K562 (cell line): ENCODE results near the gene C5AR2. TPM values are rescaled to one million over a fixed set of nuclear protein-coding genes. Genes with fewer than 3 reads are reported as not detected.

Experiments used
- ATAC-seq: fragments of 200-7000 bp; cut with Tn5 transposase; 3 replicates; pipeline ENCODE4 v1.9.1; 2020; ENCODE audit warnings: moderate library complexity
- BruUV-seq: library from RNA; stranded (reverse); fragments of 400-500 nt; replicated peaks from 2 replicates; lab custom pipeline; 2021; lab: Mats Ljungman, UMichigan
- CTCF ChIA-PET: fragments of 300-600 bp; formaldehyde crosslinking; extraction: SDS; loops from one replicate; lab custom pipeline; 2021; ENCODE audit warnings: low intra/inter-chr PET ratio; lab: Yijun Ruan, JAX
- POLR2A ChIA-PET: fragments of 300-600, 350-650 bp; sonication (Branson Sonifier 250); formaldehyde crosslinking; extraction: SDS; loops from one replicate; lab custom pipeline; 2021; ENCODE audit warnings: antibody characterized with exemption, inconsistent platforms; lab: Yijun Ruan, JAX
- DNase-seq, 4 experiments: peaks; one replicate each; pipeline versions ENCODE4 v3.0.0 to v3.0.0-alpha.2; 2011 to 2018; ENCODE audit warnings: low spot score in 3 of 4, mixed read lengths in 3 of 4; ENCODE audit errors: extremely low read depth in 1 of 4
- FAIRE-seq: peaks from 2 replicates; lab custom pipeline; 2011; peaks lifted over from hg19 to GRCh38; lab: Jason Lieb, UNC
- H2AFZ ChIP-seq: 2 replicates; pipeline ENCODE4 v1.6.0; 2011; ENCODE audit warnings: low read depth, low read length, control low read depth, inconsistent platforms
- H3K27ac ChIP-seq: fragments of 200-600 bp; 3 replicates; pipeline ENCODE4 v1.8.0; 2011; ENCODE audit warnings: low read depth, mild to moderate bottlenecking, control low read depth, inconsistent platforms, low read length, moderate library complexity, mixed read lengths; ENCODE audit errors: extremely low read depth
- H3K27me3 ChIP-seq, 2 experiments: fragments of 300-600 bp in 1 of 2; 2 replicates in 1 of 2; 3 replicates in 1 of 2; pipeline versions ENCODE4 v1.6.0 to v1.8.0; 2011; ENCODE audit warnings: inconsistent platforms in 2 of 2, low read length in 2 of 2, mild to moderate bottlenecking in 1 of 2, mixed read lengths in 1 of 2, moderate library complexity in 1 of 2; ENCODE audit not compliant: control insufficient read depth in 2 of 2, insufficient read depth in 2 of 2
- H3K36me3 ChIP-seq: fragments of 300-600 bp; 3 replicates; pipeline ENCODE4 v1.8.0; 2011; ENCODE audit warnings: mild to moderate bottlenecking, low read length, inconsistent platforms; ENCODE audit not compliant: control insufficient read depth, insufficient read depth
- H3K4me1 ChIP-seq, 2 experiments: fragments of 200-600 bp in 1 of 2; replicated peaks in 1 of 2; 2 replicates in 1 of 2; 3 replicates in 1 of 2; pipeline versions ENCODE4 v1.5.1 to v1.8.0; 2011; ENCODE audit warnings: inconsistent platforms in 2 of 2, low read length in 2 of 2, mild to moderate bottlenecking in 1 of 2, mixed read lengths in 1 of 2, moderate library complexity in 1 of 2; ENCODE audit not compliant: control insufficient read depth in 2 of 2, insufficient read depth in 2 of 2
- H3K4me2 ChIP-seq: 2 replicates; pipeline ENCODE4 v1.6.1; 2011; ENCODE audit warnings: low read length, control low read depth, inconsistent platforms, mixed read lengths; ENCODE audit not compliant: insufficient read depth
- H3K4me3 ChIP-seq: fragments of 200-600 bp; sonication (generic), shearing (Covaris generic); 2 replicates; pipeline ENCODE4 v1.5.1; 2016; ENCODE audit warnings: control low read depth, inconsistent platforms
- H3K79me2 ChIP-seq: fragments of 200-600 bp; 3 replicates; pipeline ENCODE4 v1.8.0; 2011; ENCODE audit warnings: low read length, inconsistent platforms; ENCODE audit not compliant: control insufficient read depth, insufficient read depth
- H3K9ac ChIP-seq, 2 experiments: 2 replicates each; pipeline versions ENCODE4 v1.6.0 to v1.6.1; 2011; ENCODE audit warnings: low read depth in 2 of 2, low read length in 2 of 2, control low read depth in 1 of 2, inconsistent platforms in 1 of 2, mild to moderate bottlenecking in 1 of 2, mixed read lengths in 1 of 2; ENCODE audit not compliant: insufficient read depth in 1 of 2
- H3K9me1 ChIP-seq: one replicate; pipeline ENCODE4 v1.6.0; 2011; ENCODE audit warnings: inconsistent platforms, mild to moderate bottlenecking, low read length, moderate library complexity; ENCODE audit not compliant: control insufficient read depth, insufficient read depth
- H3K9me3 ChIP-seq: replicated peaks from 2 replicates; pipeline ENCODE4 v1.5.1; 2011; ENCODE audit warnings: low read depth, low read length, inconsistent platforms; ENCODE audit not compliant: control insufficient read depth, insufficient read depth
- H4K20me1 ChIP-seq: replicated peaks from 2 replicates; pipeline ENCODE4 v1.6.1; 2011; ENCODE audit warnings: low read length, inconsistent platforms, mixed read lengths; ENCODE audit not compliant: control insufficient read depth, insufficient read depth
- NR2C2 ChIP-seq, 2 experiments: fragments of 200-800 bp in 1 of 2; sonication (Bioruptor generic) in 1 of 2; sonication (generic) in 1 of 2; formaldehyde crosslinking in 1 of 2; IDR thresholded peaks; 2 replicates each; pipeline versions ENCODE4 v1.6.1 to v1.8.0; 2016 to 2022; ENCODE audit warnings: mild to moderate bottlenecking in 1 of 2, missing compliant biosample characterization in 1 of 2, missing genetic modification characterization in 1 of 2, missing genetic modification reagents in 1 of 2
- ZC3H8 ChIP-seq: fragments of 450-650 bp; IDR thresholded peaks from 2 replicates; pipeline ENCODE4 v1.6.1; 2017
- ZNF384 ChIP-seq: IDR thresholded peaks from 2 replicates; pipeline ENCODE4 v1.6.1; 2012; ENCODE audit warnings: low read depth, low read length, improper control_type of control experiment
- WGBS: fragments of 100-300 bp; shearing (Covaris generic); methylation state at CpG from one replicate; pipeline ENCODE4 v1.1.6; 2016; ENCODE audit warnings: low coverage, mixed read lengths; ENCODE audit not compliant: insufficient coverage; ENCODE audit errors: missing lambda C conversion rate; 5-methylcytosine and 5-hydroxymethylcytosine counted together
- in situ Hi-C: fragments of 300-500 bp; cut with MboI; formaldehyde crosslinking; loops from 4 replicates; pipeline ENCODE4 v1.15.0; 2018; ENCODE audit warnings: inconsistent platforms, mixed read lengths
- intact Hi-C: fragments of 100-400 bp; cut with micrococcal nuclease; formaldehyde crosslinking; loops from 2 replicates; pipeline ENCODE4 v1.14.2; 2022
- polyA plus RNA-seq, 8 experiments: library from polyadenylated mRNA; depleted of rRNA in 4 of 8; stranded (reverse) in 5 of 8; unstranded in 3 of 8; fragments of >200 nt; fragmentation: Nextera tagmentation in 2 of 8; fragmentation: Illumina TruSeq in 1 of 8; extraction: Ambion mirVana in 2 of 8; extraction: Trizol in 1 of 8; gene quantifications; 2 replicates each; pipeline versions ENCODE4 v1.2.1 to v1.2.3, GENCODE V29; 2011 to 2014; ENCODE audit warnings: inconsistent platforms in 1 of 8, missing spikeins in 1 of 8
- total RNA-seq, 7 experiments: library from RNA; depleted of rRNA in 6 of 7; stranded (reverse); fragments of >200 nt in 6 of 7; fragmentation: Illumina TruSeq in 2 of 7; extraction: Trizol in 2 of 7; gene quantifications; 2 replicates each; pipeline versions ENCODE4 v1.2.1 to v1.2.3, GENCODE V29; 2011 to 2021; ENCODE audit warnings: low replicate concordance in 1 of 7

C5AR2 gene
- total and polyA plus RNA-seq, 9 of the 15 experiments (the other 6 are each of a cell fraction or from before 2014, with no cell fraction given): 0.01 to 1.1 (median 0.13) TPM

DNA sequence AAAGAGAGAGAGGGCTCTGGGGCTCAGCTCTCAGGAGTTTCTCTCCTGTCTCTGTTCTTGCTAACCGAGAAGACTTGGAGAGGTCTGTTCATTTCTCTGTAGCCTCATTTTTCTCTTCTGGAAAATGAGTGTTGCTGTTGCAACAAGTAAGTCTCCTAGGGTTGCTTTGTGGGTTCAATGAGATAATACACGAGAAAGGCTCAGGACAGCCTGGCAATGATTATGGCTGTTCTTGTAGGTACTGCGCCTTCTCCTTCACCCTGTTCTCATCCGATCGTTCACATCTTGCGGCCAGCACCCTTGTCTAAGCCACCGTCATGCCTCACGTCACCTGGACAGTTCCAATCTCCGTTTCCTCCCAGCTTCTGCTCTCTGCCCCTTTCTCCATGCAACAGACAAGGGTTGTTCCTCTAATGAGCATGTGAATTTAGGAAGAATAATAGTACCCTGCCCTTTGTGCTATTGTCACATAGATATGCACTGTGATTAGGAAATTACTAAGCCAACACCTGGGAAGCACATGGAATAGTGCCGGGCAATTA is 18.1 kb upstream of the C5AR2 start:
- H2AFZ ChIP-seq: peak overlapping the region; percentile 65
- H3K4me1 ChIP-seq: peaks cover 14 to 30% of the 10 kb centered on the region in 2 experiments; a peak in 4 of 5 replicates
- no peak overlapping the region for H3K4me3 ChIP-seq
- H3K9me1 ChIP-seq: no peaks in the 10 kb centered on the region
- DNase-seq: no peak
- intact Hi-C loops: loop anchor here (2.0 kb wide), 1 partner anchor 21 kb away; no protein-coding TSS in a partner anchor
- no peaks in the 10 kb centered on the region for H3K9me3 ChIP-seq
- POLR2A ChIA-PET: interaction anchor here (0.6 kb wide), 1 partner anchor 79 kb away, joined by 6 read pairs; no protein-coding TSS in a partner anchor
- peak overlapping the region; percentile 40; the same call in 2 of the 3 replicates for H3K27ac ChIP-seq
- no peak for ATAC-seq
- H3K79me2 ChIP-seq: no peaks in the 10 kb centered on the region
- H3K4me2 ChIP-seq: peak overlapping the region; percentile 17; the same call in 1 of the 2 replicates
- BruUV-seq: no TSS peak
- no peaks in the 10 kb centered on the region for H3K36me3 ChIP-seq
- CTCF ChIA-PET: no interaction called here
- 72% methylated on average over 10 of the region's 10 CpGs for WGBS
- H3K9ac ChIP-seq: peak overlapping the region in 1 of 2 experiments; percentile 33; a peak in 1 of 4 replicates
- no peaks in the 10 kb centered on the region for H3K27me3 ChIP-seq
- TF ChIP-seq ZNF384: 0 out of 2 replicates have a peak, but pooled peaks have one; percentile 26
- no peak for TF ChIP-seq NR2C2 (CRISPR knock-in tag; IDR thresholded peaks at IDR 0.05)
- TF ChIP-seq NR2C2 (tag; IDR thresholded peaks at IDR 0.05): 0 out of 2 replicates have a peak, but pooled peaks have one; percentile 6
- TF ChIP-seq ZC3H8: no peak
- in situ Hi-C loops: no loop called here
- FAIRE-seq: no peak
- H4K20me1 ChIP-seq: no peaks in the 10 kb centered on the region
